ENCODE measurements around the gene NUDT19.
"Not testable (repeated sequence)": the region's sequence is repeated elsewhere in the genome, so short reads cannot be mapped to it uniquely, and the experiment has no call there.

- TF ChIP-seq CTCF (IDR thresholded peaks at IDR 0.05 in 2 of 3, conservative IDR thresholded peaks at IDR 0.05 in 1 of 3; ENCODE audit: control insufficient read depth in 2 of 3, extremely low read depth in 1 of 3, insufficient read depth in 1 of 3, low read depth in 3 of 3, low read length in 3 of 3); NRF1 (conservative IDR thresholded peaks at IDR 0.05; ENCODE audit: low read depth, low read length); CEBPZ (IDR thresholded peaks at IDR 0.05; ENCODE audit: low read depth, low read length); NR2F1 (conservative IDR thresholded peaks at IDR 0.05); BRCA1 (IDR thresholded peaks at IDR 0.05; ENCODE audit: low read depth, low read length); ZBTB4 (CRISPR knock-in tag; IDR thresholded peaks at IDR 0.05); RAD21 (IDR thresholded peaks at IDR 0.05; ENCODE audit: insufficient read depth, low read depth, low read length); REST (IDR thresholded peaks at IDR 0.05; ENCODE audit: low read depth, low read length); PBX3 (IDR thresholded peaks at IDR 0.05; ENCODE audit: insufficient replicate concordance, low read depth, low read length); ZZZ3 (IDR thresholded peaks at IDR 0.05; ENCODE audit: control insufficient read depth, insufficient read length, low read depth); POLR2A (IDR thresholded peaks at IDR 0.05; ENCODE audit: low read depth, low read length); USF1 (IDR thresholded peaks at IDR 0.05; ENCODE audit: borderline replicate concordance, extremely low read length, insufficient read depth, low read depth, low read length); RBBP5 (conservative IDR thresholded peaks at IDR 0.05): not testable (repeated sequence)
Measured at GRCh38 chr19:32716203-32716602, 24.6 kb downstream of the NUDT19 start.
